Psoas muscle (tissue), 8 donors: Measurements from ENCODE around the gene ZCCHC7. TPM values are rescaled to one million over a fixed set of nuclear protein-coding genes. Genes with fewer than 3 reads are reported as not detected.

Experiments used
- ATAC-seq, 4 donors: fragments of 200-7000 bp; cut with Tn5 transposase; one replicate each; pipeline ENCODE4 v1.9.1; 2020; ENCODE audit warnings: moderate library complexity in 3 of 4, mild to moderate bottlenecking in 2 of 4
- DNase-seq, 2 donors: peaks; one replicate each; pipeline ENCODE4 v3.0.0-alpha.2; 2020
- H3K27ac ChIP-seq: fragments of 200-600 bp; one replicate; pipeline ENCODE4 v1.8.0; 2022
- H3K27me3 ChIP-seq, 3 donors: fragments of 200-600 bp in 1 of 3; one replicate each; pipeline versions ENCODE4 v1.6.1 to v1.8.0; 2013 to 2022; ENCODE audit warnings: low read length in 2 of 3, mild to moderate bottlenecking in 2 of 3, moderate library complexity in 1 of 3; ENCODE audit not compliant: insufficient read depth in 3 of 3
- H3K36me3 ChIP-seq, 2 donors: fragments of 200-600 bp in 1 of 2; one replicate each; pipeline versions ENCODE4 v1.6.1 to v1.8.0; 2013 to 2022; ENCODE audit warnings: low read depth in 1 of 2, mild to moderate bottlenecking in 1 of 2, moderate library complexity in 1 of 2; ENCODE audit not compliant: insufficient read depth in 1 of 2
- H3K4me1 ChIP-seq: fragments of 200-600 bp; one replicate; pipeline ENCODE4 v1.8.0; 2022
- H3K4me3 ChIP-seq: fragments of 200-600 bp; one replicate; pipeline ENCODE4 v1.8.0; 2022; ENCODE audit warnings: mild to moderate bottlenecking
- H3K9me3 ChIP-seq: fragments of 200-600 bp; one replicate; pipeline ENCODE4 v1.8.0; 2022
- CTCF ChIP-seq: fragments of 200-600 bp; IDR thresholded peaks from one replicate; pipeline ENCODE4 v1.8.0; 2022; ENCODE audit warnings: antibody characterized with exemption
- WGBS, 3 donors: extraction: QIAGEN DNeasy Blood & Tissue Kit; methylation state at CpG; one replicate each; pipeline versions ENCODE4 v1.1.6 to v1.1.7; 2013; 5-methylcytosine and 5-hydroxymethylcytosine counted together
- intact Hi-C, 2 donors: fragments of 100-400 bp; cut with DNase I; formaldehyde crosslinking; loops; one replicate each; pipeline versions ENCODE4 v1.11.0 to v1.14.2; 2022
- polyA plus RNA-seq, 3 donors: library from polyadenylated mRNA; stranded (reverse); fragments of 200-250 nt; gene quantifications; one replicate each; pipeline ENCODE4 v1.2.3, GENCODE V29; 2013
- total RNA-seq, 4 donors: library from RNA; stranded (reverse); fragmentation: NEBNext Ultra II Directional in 2 of 4; extraction: Animal tissue kit (Norgen Biotek cat#: 25700) in 2 of 4; gene quantifications; one replicate each; pipeline versions ENCODE4 v1.2.1 to v1.2.4, GENCODE V29; 2021 to 2023
- donor health status: healthy with polysubstance abuse.
- donor health status: DM: no; HTN: no; CAD: no; lungs with moderate emphysema.
- donor health status: Bipolar disorder and iron deficiency.
- donor health status: healthy.
- donor health status: DM: yes; HTN: yes; CAD: no.
- donor health status: DM: no; HTN: no; CAD: no.
- donor health status: DM: no; HTN: no; CAD: no.
- donor health status: DM: yes; HTN: yes; CAD: no.

Gene ZCCHC7
- total and polyA plus RNA-seq, 7 donors = 6.2 to 10.3 (median 7.3) TPM

DNA sequence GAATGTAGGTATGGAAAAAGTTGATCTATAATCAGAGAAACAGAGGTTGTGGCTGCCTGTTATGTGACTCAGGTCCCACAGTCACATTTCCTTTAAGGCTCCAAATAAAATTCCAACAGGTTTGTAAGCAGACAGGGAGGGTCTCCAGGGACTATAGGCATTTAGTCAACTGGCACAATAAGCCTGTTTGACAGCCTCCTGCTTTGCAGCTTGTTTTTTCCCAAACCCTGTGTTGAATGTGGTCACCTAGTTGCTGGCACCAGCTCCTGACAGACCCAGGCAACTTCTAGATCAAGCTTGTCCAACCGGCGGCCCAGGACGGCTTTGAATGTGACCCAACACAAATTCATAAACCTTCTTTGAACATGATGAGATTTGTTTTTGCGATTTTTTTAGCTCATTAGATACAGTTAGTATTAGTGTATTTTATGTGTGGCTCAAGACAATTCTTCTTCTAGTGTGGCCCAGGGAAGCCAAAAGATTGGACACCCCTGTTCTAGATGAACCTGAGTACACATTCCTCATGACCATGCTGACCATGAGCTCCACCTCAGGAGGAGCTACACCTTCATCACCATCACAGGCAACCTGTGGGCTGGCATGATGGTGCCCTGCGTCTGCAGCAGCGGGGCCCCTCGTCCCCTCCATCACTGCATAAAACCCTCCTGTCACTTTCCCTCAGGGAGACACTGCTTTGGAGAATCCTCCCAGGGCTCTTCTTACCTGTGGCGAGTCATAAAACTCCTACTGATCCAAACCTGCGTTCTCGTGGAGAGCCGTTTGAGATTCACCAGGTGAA lies 286.4 kb downstream of the ZCCHC7 start:
- DNase-seq = no peak
- no peaks in the 10 kb centered on the region for H3K4me1 ChIP-seq
- ATAC-seq = no peak
- no peak for TF ChIP-seq CTCF
- intact Hi-C loops = loop anchor here in 1 of 2 donors (10.0 kb wide), 1 partner anchor 988 kb away; the partner anchor contains the start of gene ALDH1B1
- no peaks in the 10 kb centered on the region for H3K27me3 ChIP-seq
- no peak overlapping the region for H3K4me3 ChIP-seq
- H3K27ac ChIP-seq = no peak overlapping the region
- no peaks in the 10 kb centered on the region for H3K36me3 ChIP-seq
- 91 to 94% (median 92%) methylated on average over 11 of the region's 11 CpGs for WGBS, 3 donors
- H3K9me3 ChIP-seq = no peaks in the 10 kb centered on the region

DNA sequence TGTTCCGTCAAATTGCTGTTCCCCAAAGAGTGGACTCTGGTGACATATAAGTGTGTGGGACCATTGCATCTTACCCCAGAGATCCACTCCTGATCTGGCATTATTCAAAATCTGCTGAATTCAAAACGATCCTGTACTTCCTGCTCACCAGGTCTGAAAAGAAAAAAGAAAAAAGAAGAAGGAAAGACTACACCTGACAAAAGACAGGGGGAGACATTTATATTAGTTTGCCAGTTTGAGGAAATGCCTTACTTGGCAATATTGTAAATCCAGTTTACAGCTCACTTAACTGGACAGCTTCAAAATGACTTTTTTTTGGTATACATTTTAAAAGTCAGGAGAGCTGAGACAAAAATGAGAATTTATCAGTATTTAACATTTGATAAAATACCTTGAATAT lies 287.1 kb downstream of the ZCCHC7 start:
- Histone ChIP-seq H3K4me1 (peaks cover 5% of the 10 kb centered on the region), H3K27ac (no peak overlapping the region), H3K27me3 (no peaks in the 10 kb centered on the region), H3K36me3 (no peaks in the 10 kb centered on the region), H3K9me3 (no peaks in the 10 kb centered on the region), H3K4me3 (no peak overlapping the region)
- no peak for TF ChIP-seq CTCF
- ATAC-seq (no peak), DNase-seq (no peak)
- intact Hi-C loops = loop anchor here in 1 of 2 donors (10.0 kb wide), 1 partner anchor 987 kb away; the partner anchor contains the start of gene ALDH1B1
- WGBS, 3 donors = 65 to 68% (median 68%) methylated on average over 2 of the region's 2 CpGs

Other genes with a start within 250 kb of the ZCCHC7 start
- gene PAX5, start 86.3 kb upstream of the ZCCHC7 start, total RNA-seq = under 1 TPM in 2 of 4 donors, not detected in 2; 0.09 to 0.50 TPM
- gene PAX5, start 86.3 kb upstream of the ZCCHC7 start, polyA plus RNA-seq = under 1 TPM in 2 of 3 donors, not detected in 1; under 0.01 to 0.03 TPM